ENCODE measurements around the gene MEGF11.
"Not testable (repeated sequence)": the region's sequence is repeated elsewhere in the genome, so short reads cannot be mapped to it uniquely, and the experiment has no call there.

The MEGF11 gene

DNA sequence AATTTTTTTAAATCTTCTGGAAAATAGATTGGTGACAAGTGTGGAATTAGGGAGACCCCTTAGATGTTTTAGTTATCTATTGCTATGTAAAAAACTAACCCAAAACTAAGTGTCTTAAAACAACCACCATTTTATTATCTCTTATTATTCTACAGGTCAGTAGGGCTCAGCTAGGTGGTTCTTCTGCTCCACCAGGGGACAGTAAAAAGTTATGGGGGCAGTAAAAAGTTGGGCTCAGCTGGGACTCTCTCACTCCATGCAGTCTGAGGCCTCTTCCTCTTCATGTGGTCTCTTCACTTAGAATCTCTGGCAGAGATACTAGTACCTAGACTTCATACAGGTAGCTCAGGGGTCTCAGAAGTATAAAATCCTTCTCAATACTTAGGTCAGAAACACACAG, 21.8 kb upstream of the MEGF11 start:
- no peak for DNase-seq (ENCODE audit: low read depth)

DNA sequence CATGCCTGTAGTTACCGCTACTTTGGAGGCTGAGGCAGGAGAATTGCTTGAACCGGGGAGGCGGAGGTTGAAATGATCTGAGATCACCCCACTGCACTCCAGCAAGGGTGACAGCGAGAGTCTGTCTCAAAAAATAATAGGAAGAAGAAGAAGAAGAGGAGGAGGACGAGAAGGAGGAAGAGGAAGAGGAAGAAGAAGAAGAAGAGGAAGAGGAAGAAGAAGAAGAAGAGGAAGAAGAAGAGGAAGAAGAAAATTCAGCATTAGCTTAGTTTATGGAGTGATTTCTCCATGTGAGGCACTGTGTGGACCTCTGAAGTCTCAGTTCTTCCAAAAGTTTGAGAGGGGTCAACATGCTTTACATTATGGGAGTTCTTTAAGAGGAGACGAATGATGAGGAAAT, 17.4 kb upstream of the MEGF11 start:
- no peak for DNase-seq (ENCODE audit: low read depth)

DNA sequence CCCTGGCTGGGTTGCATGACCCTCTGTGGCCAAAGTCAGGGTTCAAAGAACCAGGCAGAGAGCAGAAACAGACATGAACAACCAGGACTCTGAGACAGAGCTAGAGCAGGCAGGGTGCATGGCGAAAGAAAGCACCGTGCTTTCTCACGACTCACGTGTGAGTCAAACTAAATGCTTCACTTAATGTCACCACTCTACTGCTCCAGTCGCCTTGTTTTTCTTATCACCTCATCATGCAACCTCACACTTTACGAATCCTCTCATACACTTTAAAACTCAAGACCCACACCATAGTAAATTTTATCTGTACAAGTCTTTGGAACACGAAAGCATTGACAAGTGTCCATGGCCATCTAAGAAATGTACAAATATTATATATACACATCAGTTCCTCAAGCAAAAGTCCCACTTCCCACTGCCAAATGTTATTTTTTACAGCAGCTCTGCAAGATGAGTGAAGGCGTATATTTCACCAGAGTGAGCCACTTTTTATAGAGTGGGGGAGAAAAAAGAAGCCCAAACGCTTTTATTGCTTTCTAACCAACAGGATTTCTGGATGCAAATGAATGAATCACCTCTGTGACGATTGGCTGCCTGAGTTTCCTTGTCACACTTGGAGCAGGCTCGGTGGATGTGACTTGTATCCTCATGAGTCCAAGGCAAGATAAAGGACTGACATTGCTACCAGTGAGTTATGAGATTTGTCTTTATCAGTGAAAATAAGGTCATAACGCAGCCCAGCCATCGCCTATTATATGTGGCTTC, 16.0 kb upstream of the MEGF11 start:
- DNase-seq (ENCODE audit: low read depth), result no peak

DNA sequence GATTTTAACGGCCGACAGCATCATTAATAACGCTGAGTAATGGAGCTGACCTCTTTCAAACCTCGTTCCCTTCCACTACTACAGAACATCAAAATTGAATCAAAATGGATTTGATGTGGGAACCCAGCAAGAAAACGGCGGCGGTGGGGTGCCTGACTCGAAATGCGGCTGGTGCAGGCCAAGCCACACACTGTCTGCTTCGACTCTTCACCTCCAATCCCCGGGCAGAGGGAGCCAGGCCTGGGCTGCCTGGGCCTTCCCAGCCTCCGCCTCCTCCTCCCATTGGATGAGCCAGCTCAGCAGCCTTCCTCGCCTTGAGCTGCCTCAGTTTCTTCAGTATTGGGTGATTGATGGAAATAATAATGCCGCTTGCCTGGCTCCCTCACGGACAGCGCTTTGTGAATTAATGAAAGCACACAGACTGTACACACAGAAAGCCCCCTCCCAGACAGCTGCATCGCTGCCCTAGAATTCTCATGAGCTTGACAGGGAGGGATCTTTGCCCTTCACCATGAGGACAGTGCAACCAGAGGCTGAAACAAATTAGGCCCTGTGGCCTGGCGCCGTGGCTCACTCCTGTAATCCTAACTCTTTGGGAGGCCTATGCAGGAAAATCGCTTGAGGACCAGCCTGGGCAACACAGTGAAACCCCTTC, 11.4 kb upstream of the MEGF11 start:
- DNase-seq (ENCODE audit: low read depth), result no peak

DNA sequence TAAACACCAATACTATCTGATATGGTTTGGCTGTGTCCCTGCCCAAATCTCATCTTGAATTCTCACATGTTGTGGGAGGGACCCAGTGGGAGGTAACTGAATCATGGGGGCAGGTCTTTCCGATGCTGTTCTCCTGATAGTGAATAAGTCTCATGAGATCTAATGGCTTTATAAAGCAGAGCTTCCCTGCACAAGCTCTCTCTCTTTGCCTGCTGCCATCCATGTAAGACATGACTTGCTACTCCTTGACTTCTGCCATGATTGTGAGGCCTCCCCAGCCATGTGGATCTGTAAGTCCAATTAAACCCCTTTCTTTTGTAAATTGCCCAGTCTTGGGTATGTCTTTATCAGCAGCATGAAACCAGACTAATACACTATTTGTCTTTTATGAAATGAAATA, 9.3 kb upstream of the MEGF11 start:
- DNase-seq (ENCODE audit: low read depth), result not testable (repeated sequence)

DNA sequence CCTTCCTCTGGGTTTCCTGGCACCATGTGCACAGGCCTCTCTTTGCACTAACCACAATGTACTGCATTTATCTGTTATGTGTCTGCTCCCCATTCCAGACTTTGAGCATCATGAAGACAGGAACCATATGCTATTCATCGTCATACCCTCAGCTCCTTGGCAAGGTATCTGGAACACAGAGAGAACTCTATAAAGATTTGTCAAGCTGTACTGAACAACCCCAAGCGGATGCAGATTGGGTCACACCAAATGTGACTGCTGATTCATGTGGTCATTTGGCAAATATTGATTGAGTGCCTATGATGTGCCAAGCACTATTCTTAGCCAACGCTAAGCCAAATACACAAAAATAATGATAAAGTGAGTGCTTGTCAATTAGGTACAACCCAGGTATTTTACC, 7.5 kb upstream of the MEGF11 start:
- no peak for DNase-seq (ENCODE audit: low read depth)

DNA sequence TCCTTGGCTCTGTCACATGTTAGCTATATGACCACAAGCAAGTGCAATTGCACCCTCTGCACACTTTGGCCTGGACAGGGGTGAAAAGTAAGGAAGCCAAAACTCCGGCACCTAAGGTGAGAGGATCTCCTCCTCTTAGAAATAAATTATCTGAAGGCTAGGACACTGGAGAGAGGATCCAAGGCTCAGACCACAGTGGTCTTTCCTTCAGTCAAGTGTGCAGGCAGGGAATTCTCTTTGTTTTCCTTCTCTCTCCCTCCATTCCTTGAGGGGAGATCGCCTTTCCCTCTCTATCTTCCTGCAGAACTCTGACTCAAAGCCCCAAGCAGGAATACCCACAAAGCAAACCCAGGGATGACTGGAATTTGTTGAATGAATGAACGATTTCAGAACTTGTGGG, 3.1 kb upstream of the MEGF11 start:
- DNase-seq (ENCODE audit: low read depth), result no peak

DNA sequence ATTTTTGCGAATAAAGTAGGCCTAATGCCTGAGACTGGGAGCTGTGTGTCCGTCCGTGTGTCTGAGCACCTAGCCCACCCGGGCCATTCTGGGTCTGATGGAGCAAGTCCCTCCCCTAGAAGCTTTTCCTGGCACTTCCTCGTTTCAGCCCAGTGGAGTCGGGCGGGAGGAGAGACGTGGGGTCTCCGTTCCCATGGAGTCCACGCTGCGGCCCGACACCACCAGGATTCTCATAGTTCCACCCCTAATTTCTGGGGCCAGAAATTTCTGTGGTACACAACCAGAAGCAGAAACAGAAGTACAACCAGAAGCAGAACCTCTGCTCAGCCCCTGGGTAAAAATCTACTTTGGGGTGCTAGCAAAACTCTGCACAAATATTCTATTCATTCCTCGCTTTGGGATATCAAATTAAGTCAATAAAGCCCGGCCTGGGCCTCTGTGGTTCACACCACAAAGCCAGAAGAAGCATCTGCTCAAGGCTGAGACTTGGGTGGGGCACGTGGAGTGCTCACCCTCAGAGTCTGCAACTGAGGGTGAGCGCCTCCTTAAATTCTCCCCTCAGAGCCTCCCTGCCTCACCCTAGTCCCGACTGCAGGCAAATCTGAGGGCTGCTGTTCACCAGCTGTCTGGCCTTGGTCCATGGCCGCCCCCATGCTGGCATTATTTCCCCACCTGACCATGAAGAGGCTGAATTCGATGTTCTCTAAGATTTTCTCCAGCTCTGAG, 1.6 kb upstream of the MEGF11 start:
- DNase-seq (ENCODE audit: low read depth), result no peak

DNA sequence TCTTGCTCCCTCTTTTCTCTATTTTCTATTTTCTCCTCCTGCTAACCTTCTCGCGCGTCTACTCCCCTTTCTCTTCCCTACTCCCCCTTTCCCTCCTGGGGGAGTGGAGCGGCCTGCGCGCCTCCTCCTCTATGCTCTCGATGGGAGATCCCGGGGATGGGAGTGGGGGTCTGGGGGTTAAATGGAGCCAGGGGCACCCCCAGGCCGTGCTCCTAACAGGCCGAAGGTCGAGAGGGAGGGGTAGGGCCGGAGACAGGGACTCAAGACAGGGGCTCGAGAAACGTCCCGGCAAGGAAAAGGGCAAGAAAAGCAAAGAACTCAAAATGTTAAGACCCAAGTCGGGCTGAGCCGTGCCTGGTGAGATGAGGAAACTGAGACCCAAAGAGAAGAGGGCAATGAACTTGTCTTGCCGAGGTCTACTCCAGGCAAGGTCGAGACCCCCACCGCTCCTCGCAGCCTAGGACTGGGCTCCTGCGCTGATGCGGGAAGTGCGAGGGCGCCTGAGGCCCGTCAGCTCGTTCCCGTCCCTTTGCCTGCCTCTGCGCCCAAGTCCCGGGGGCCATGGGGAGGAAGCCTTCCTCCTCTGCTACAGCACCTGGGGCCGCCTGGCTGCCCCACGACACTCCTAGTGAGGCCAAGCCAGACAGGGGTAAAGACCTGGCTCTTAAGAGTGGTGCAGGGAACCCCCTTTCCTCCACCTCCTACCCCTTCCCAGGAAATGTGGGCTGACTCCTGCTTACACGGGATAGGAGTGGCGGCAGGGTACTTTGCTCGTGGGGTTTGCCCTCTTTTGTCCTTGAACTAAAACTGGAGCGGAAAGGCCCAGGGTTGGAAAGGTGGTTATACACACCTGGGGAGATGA, 770 bp upstream of the MEGF11 start:
- no peak for DNase-seq (ENCODE audit: low read depth)

DNA sequence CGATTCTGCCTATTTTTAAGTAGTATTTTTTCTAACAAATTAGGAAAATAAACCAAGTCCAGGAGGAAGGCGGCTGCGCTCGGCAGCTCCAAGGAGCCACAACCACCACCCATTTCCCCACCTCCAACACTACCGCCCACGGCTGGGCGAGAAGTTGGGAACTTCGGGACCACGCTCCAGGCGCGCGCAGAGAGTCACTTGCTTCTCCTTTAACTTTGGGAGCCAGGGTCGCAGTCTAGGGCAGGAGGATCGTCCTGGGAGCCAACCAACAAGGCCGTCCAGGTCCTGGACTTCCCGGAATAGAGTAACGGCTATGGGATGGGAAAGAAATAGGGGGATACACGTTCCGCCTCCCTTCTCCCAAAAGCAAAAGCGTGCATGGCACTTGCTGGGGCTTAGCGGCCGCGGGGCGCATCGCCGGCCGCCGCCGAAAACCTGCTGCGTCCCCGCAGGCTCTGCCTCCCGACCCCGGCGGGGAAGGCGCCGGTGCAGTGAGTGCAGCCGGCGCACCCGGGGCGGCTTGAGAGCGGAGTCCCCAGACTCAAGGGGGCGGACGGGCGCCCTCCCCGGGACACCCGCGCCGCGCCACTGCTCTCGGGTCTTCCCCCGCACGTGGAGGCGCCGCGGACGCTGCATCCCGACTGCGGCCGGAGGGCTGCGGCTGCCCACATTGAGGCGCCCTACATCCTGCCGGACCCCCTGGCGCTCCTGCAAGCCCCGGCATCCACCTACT, 699 bp downstream of the MEGF11 start:
- no peak for DNase-seq (ENCODE audit: low read depth)

DNA sequence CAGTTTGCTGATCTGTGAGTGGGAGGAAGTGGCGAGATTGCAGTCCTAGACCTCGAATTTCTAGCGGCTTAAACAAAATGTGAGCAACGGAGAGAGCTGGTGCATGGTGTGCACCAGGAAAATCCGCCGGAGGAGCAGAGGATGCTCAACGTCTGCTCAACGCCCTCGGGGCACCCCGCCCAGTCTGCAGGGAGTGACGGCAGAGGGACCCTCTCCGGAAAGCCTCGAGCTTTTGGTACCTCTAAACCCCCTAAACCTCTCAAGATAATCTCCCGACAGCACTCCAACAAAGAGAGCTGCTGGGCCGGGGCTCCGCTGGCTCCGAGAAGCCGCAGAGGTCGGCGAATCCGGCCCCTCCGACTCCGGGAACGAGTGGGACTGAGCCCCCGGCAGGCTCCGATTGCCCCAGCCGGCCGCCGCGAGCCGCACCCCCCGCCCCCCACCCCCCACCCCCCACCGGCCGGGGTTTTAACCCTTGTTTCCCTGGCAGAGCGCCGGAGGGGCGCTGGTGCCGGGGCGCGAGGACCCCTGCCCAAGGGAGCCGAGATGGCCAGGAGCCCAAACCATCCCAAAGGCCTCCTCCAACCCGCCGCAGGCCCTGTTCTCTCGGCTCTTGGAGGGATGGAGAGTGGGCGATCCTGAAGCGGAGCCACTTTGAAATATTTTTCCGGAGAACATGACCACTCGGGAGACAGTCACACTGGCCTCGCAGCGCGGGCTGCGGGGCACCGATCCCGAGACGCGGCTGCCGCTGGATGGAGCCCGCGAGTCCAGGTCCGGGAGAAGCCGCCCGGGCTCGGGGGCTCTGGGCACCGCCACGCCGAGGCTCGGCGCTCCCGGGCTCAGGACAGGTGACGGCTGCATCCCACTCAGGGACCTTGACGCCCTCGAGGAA, 1.5 kb downstream of the MEGF11 start:
- DNase-seq (ENCODE audit: low read depth), result no peak

DNA sequence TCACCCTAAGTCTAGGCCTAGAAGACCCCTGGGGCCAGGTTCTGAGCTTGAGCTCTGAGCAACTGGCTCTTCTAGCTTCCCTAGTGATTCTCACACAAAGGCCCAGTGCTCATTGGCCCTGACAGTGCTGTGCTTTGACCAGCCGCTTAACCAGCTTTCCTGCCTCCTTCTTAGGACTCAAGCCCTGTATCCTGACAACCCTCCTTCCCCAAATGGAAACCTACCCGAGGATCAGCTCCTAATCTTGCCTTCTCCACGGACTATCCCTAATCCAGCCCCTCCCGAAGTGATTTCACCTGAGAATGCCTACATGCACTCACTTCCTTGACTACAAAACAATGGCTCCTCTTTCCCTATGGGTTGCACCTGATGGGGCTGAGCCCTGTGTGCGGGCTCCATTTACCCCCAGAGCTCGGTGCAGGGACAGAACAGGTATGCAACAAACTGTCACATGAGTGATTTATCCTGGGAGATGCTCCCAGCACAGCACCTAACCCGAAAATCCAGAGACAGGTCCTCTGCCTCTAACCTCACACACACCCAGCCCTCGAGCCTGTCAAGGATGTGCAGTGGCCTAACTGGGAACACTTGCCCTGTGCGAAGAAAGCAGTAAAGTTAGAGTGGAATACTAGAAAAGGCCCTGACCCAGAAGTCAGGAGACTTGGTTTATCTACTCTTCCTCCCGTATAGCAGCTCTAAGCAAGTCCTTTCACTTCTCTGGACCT, 2.3 kb downstream of the MEGF11 start:
- DNase-seq (ENCODE audit: low read depth), result no peak

DNA sequence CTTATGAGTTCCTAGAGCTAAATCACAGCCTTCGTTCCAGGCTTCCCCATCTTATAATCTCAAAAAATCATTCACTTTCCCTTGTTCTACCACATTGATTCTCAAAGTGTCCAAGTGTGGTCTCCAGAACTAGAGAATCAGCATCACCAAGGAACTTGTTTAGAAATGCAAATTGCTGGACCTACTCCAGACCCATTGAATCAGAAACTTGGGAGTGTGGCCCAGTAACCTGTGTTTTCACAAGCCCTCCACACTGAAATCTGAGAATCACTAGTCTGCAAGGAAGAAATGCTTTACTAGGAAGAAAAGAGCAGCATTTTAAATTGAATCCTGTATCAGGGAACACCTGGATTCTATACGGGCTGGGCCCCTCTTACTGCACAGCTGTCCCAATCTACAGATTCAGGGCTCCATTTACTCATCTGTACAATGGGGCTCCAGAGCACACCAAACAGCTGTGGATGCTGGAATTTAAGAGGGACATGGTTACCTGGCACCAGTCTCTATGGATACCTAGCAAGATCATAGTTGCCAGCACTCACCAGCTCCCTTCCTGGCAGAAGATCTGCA, 3.9 kb downstream of the MEGF11 start:
- no peak for DNase-seq (ENCODE audit: low read depth)

DNA sequence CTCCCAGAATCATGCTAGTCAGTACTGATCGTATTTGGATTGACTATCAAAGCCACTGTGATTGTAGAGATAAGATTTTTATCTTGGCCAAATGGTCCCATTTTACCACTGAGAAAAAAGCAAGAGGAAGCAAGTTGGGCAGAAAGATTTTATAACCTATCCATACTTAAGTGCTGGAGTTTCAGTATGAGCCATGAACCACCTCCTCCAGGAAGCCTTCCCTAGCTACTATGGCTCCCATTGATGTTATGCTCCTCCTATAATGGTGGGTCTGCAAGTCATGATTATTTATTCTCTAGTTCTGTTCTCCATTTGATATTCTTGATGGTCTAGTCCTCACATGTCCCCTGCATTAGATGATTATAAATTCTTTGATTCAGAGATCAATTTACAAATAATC, 6.6 kb downstream of the MEGF11 start:
- no peak for DNase-seq (ENCODE audit: low read depth)

DNA sequence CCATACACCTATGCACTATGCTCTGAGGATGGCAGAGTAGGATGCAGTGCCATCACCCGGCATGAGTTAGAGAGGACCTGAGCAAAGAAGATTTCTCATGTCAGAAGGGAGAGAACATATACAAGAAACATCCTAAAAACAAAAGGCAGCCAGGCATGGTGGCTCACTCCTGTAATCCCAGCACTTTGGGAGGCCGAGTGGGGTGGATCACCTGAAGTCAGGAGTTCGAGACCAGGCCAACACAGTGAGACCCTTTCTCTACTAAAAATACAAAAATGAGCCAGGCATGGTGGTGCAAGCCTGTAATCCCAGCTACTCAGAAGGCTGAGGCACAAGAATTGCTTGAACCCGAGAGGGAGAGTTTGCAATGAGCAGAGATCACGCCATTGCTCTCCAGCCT, 7.7 kb downstream of the MEGF11 start:
- not testable (repeated sequence) for DNase-seq (ENCODE audit: low read depth)

DNA sequence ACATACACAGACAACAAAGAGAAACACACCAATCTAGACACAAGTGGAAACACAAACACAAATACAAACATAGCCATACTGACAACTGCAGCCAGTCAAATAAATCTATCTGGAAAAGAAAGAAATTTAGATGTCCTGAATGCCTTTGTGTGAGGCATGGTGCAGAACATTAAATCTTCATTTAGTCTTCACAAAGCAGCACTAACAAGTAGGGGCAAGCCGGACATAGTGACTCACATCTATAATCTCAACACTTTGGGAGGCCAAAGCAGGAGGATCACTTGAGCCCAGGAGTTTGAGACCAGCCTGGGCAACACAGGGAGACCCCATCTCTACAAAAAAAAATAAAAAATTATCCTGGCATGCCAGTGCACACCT, 11.7 kb downstream of the MEGF11 start:
- no peak for DNase-seq (ENCODE audit: low read depth)

DNA sequence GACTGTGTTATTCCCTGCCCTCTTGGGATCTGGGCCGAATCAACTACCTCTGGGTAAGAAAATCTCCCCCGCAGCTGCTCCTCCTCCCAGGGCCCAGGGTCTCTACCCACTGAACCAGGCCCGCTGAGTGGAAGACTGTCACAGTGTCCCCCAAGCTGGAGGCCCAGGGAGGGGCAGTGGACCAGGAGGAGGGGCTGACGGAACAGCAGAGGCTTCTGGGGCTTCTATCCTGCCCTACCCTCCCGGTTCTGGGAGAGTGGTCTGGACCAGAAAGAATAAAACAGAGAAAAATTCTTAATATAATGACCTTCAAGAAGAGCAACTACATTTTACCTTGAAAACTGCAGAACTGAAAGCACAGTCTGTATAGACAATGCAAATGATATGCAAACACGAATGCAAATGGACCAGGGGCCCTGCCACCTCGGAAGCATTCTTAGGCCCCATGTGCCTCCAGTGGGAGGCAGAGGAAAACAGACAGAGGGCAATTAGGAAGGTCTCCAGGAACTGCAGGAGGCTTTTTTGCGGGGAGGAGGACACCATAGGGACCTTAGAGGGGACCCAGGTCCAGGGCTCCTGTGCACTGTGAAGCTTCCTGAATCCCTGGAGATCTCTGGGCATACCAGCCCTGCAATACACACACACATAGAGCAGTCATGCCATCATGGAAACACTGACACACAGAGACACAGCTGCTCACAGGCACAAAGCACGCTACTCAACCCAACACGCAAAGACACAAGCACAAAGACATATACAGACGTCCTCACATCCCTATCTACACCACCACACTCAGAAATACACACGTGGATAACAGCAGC, 12.3 kb downstream of the MEGF11 start:
- DNase-seq (ENCODE audit: low read depth), result no peak

DNA sequence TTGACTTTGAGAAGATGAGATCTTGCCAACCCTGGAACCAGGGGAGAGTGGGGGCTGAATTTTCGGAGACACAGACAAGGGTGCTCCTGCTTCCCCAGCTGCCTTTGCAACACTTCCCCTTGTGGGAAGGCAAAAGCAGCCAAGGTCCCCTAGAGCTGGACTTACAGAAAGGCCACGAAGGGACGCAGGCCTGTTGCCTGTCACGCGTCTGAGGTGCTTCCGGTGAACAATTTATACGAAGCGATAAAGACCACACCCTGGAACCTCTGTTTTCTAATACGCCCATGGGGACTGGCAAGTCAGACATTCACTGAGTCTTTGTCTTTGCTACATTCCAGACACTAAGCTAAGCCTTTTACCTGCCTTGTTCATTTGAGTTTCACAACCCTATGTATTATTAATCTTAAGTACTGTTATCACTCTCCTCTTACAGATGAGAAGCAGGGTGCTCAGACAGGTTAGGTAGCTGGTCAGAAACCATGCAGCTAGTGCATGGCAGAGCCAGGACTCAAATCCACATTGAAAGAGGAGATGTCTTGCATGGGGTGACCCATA, 13.2 kb downstream of the MEGF11 start:
- DNase-seq (ENCODE audit: low read depth), result no peak

All from T-helper 22 cell (primary cell).